ENCODE data around the gene BGN.

- TF ChIP-seq TCF7 (IDR thresholded peaks at IDR 0.05; ENCODE audit: borderline replicate concordance) (no peak), HDAC2 (IDR thresholded peaks at IDR 0.05) (no peak), CHD1 (IDR thresholded peaks at IDR 0.05; ENCODE audit: low read depth, low read length) (no peak), RAD21 (IDR thresholded peaks at IDR 0.05; ENCODE audit: insufficient read depth, low read depth, low read length) (no peak), BCLAF1 (IDR thresholded peaks at IDR 0.05) (no peak), RCOR1 (conservative IDR thresholded peaks at IDR 0.05; ENCODE audit: low read depth, low read length) (no peak), SRF (IDR thresholded peaks at IDR 0.05; ENCODE audit: low read depth in 2 of 2, low read length in 2 of 2) (no peak), POLR2A (IDR thresholded peaks at IDR 0.05; ENCODE audit: low read depth, low read length) (no peak), MAX (IDR thresholded peaks at IDR 0.05; ENCODE audit: low read depth, low read length) (no peak)
Observed at GRCh38 chrX:153526801-153527200, 32.0 kb downstream of the BGN start.

All from GM12878 (cell line).